KBM-7 (cell line): ENCODE results near the gene ATP8B4.
A peak's percentile ranks its signal among the peaks of the same experiment; 100 is the strongest.

Experiments
- DNase-seq: peaks from one replicate; pipeline ENCODE4 v3.0.0-alpha.2; 2015
- in situ Hi-C: fragments of 300-500 bp; cut with MboI; formaldehyde crosslinking; loops from 2 replicates; pipeline ENCODE4 v1.14.3; 2020; ENCODE audit warnings: low sequenced_read_pairs, low pct_unique_long_range_greater_than_20kb, mixed read lengths

ATP8B4 gene

GRCh38 chr15:50046867-50047266, 72.2 kb downstream of the ATP8B4 start:
- no peak for DNase-seq
- in situ Hi-C loops, result no loop called here

- in situ Hi-C loops, result no loop called here
- DNase-seq, result no peak
Measured at GRCh38 chr15:50046159-50046558, 72.9 kb downstream of the ATP8B4 start.

GRCh38 chr15:50044904-50045303, 74.1 kb downstream of the ATP8B4 start:
- in situ Hi-C loops, result no loop called here
- DNase-seq, result no peak

- DNase-seq, result no peak
- in situ Hi-C loops, result no loop called here
Measured at GRCh38 chr15:50044406-50044805, 74.6 kb downstream of the ATP8B4 start.

GRCh38 chr15:50042775-50043174, 76.3 kb downstream of the ATP8B4 start:
- in situ Hi-C loops, result no loop called here
- DNase-seq, result no peak

GRCh38 chr15:50030456-50030855, 88.6 kb downstream of the ATP8B4 start:
- in situ Hi-C loops, result no loop called here
- DNase-seq, result no peak

- in situ Hi-C loops, result no loop called here
- no peak for DNase-seq
Measured at GRCh38 chr15:50028326-50028725, 90.7 kb downstream of the ATP8B4 start.

GRCh38 chr15:50024281-50024680, 94.8 kb downstream of the ATP8B4 start:
- DNase-seq, result no peak
- in situ Hi-C loops, result no loop called here

GRCh38 chr15:50018491-50018890, 100.5 kb downstream of the ATP8B4 start:
- in situ Hi-C loops, result no loop called here
- no peak for DNase-seq

- in situ Hi-C loops, result no loop called here
- no peak for DNase-seq
Measured at GRCh38 chr15:50017522-50017921, 101.5 kb downstream of the ATP8B4 start.

GRCh38 chr15:50016951-50017350, 102.1 kb downstream of the ATP8B4 start:
- in situ Hi-C loops, result no loop called here
- no peak for DNase-seq

- DNase-seq, result no peak
- in situ Hi-C loops, result no loop called here
Measured at GRCh38 chr15:50012790-50013189, 106.2 kb downstream of the ATP8B4 start.

- no peak for DNase-seq
- in situ Hi-C loops, result no loop called here
Measured at GRCh38 chr15:50009634-50010033, 109.4 kb downstream of the ATP8B4 start.

GRCh38 chr15:50003786-50004334, 115.2 kb downstream of the ATP8B4 start:
- in situ Hi-C loops, result no loop called here

GRCh38 chr15:49991587-49991986, 127.4 kb downstream of the ATP8B4 start:
- in situ Hi-C loops, result no loop called here
- DNase-seq, result no peak

More at GRCh38 chr15:50003786-50004334, 115.2 kb downstream of the ATP8B4 start:
- peak; percentile 81 for DNase-seq

- DNase-seq, result no peak
- in situ Hi-C loops, result no loop called here
Measured at GRCh38 chr15:49990835-49991545, 128.0 kb downstream of the ATP8B4 start.

GRCh38 chr15:49989498-49989897, 129.5 kb downstream of the ATP8B4 start:
- in situ Hi-C loops, result no loop called here
- peak; percentile 77 for DNase-seq

GRCh38 chr15:49988766-49989165, 130.3 kb downstream of the ATP8B4 start:
- DNase-seq, result no peak
- in situ Hi-C loops, result no loop called here

- in situ Hi-C loops, result no loop called here
- no peak for DNase-seq
Measured at GRCh38 chr15:49987896-49988295, 131.1 kb downstream of the ATP8B4 start.

GRCh38 chr15:49987198-49987785, 131.7 kb downstream of the ATP8B4 start:
- in situ Hi-C loops, result no loop called here
- no peak for DNase-seq

GRCh38 chr15:49986326-49986725, 132.7 kb downstream of the ATP8B4 start:
- in situ Hi-C loops, result no loop called here
- no peak for DNase-seq
